ENCODE data around the gene AXDND1.

- TF ChIP-seq CTCF (IDR thresholded peaks at IDR 0.05; ENCODE audit: borderline replicate concordance, extremely low read depth, low read length, poor library complexity, severe bottlenecking) (no peak), EZH2 (IDR thresholded peaks at IDR 0.05; ENCODE audit: borderline replicate concordance, low read depth, low read length, severe bottlenecking) (no peak)
Observed at GRCh38 chr1:179337942-179338560, 27.7 kb upstream of the AXDND1 start.

Data from DND-41 (cell line).